Astrocyte (in vitro differentiated cells and primary cell): ENCODE data around the gene RPP40. TPM values are rescaled to one million over a fixed set of nuclear protein-coding genes. Genes with fewer than 3 reads are reported as not detected.

Experiments used
- DNase-seq: peaks from one replicate; pipeline ENCODE4 v3.0.0-alpha.2; 2010; ENCODE audit warnings: low read depth
- FAIRE-seq: peaks from 2 replicates; lab custom pipeline; 2011; peaks lifted over from hg19 to GRCh38; lab: Jason Lieb, UNC
- H2AFZ ChIP-seq: 2 replicates; pipeline ENCODE4 v1.6.0; 2012; ENCODE audit warnings: low read depth, low read length, inconsistent platforms
- H3K27ac ChIP-seq: 2 replicates; pipeline ENCODE4 v1.5.1; 2011; ENCODE audit warnings: low read depth, low read length, inconsistent platforms
- H3K27me3 ChIP-seq: 2 replicates; pipeline ENCODE4 v1.6.0; 2011; ENCODE audit warnings: low read length, inconsistent platforms; ENCODE audit not compliant: insufficient read depth
- H3K36me3 ChIP-seq: 2 replicates; pipeline ENCODE4 v1.5.1; 2011; ENCODE audit warnings: low read length, inconsistent platforms; ENCODE audit not compliant: insufficient read depth
- H3K4me1 ChIP-seq: 2 replicates; pipeline ENCODE4 v1.5.1; 2011; ENCODE audit warnings: low read length, inconsistent platforms; ENCODE audit not compliant: insufficient read depth
- H3K4me2 ChIP-seq: 2 replicates; pipeline ENCODE4 v1.6.0; 2012; ENCODE audit warnings: low read length, inconsistent platforms
- H3K4me3 ChIP-seq: 2 replicates; pipeline ENCODE4 v1.5.1; 2011; ENCODE audit warnings: low read depth, mild to moderate bottlenecking, low read length, inconsistent platforms; ENCODE audit not compliant: insufficient read depth
- H3K79me2 ChIP-seq: 2 replicates; pipeline ENCODE4 v1.6.0; 2012; ENCODE audit warnings: mild to moderate bottlenecking, low read length, inconsistent platforms; ENCODE audit not compliant: insufficient read depth
- H3K9ac ChIP-seq: 2 replicates; pipeline ENCODE4 v1.6.0; 2012; ENCODE audit warnings: mild to moderate bottlenecking, low read length, inconsistent platforms
- H3K9me3 ChIP-seq: 2 replicates; pipeline ENCODE4 v1.5.1; 2012; ENCODE audit warnings: low read depth, mild to moderate bottlenecking, low read length, inconsistent platforms; ENCODE audit not compliant: insufficient read depth
- H4K20me1 ChIP-seq: 2 replicates; pipeline ENCODE4 v1.6.0; 2012; ENCODE audit warnings: low read length, inconsistent platforms; ENCODE audit not compliant: insufficient read depth
- H3K27ac Mint-ChIP-seq: one replicate; pipeline ENCODE4 v1.8.0; 2021; ENCODE audit warnings: mild to moderate bottlenecking, mixed read lengths; ENCODE audit not compliant: unreplicated experiment
- H3K27me3 Mint-ChIP-seq: one replicate; pipeline ENCODE4 v1.8.0; 2021; ENCODE audit warnings: low read depth, mixed read lengths; ENCODE audit not compliant: unreplicated experiment
- H3K36me3 Mint-ChIP-seq: one replicate; pipeline ENCODE4 v1.8.0; 2021; ENCODE audit warnings: low read depth, mixed read lengths; ENCODE audit not compliant: unreplicated experiment
- H3K4me1 Mint-ChIP-seq: one replicate; pipeline ENCODE4 v1.8.0; 2021; ENCODE audit warnings: low read depth, mixed read lengths; ENCODE audit not compliant: unreplicated experiment
- H3K4me3 Mint-ChIP-seq: one replicate; pipeline ENCODE4 v1.8.0; 2021; ENCODE audit warnings: mild to moderate bottlenecking, moderate library complexity, mixed read lengths; ENCODE audit not compliant: unreplicated experiment
- H3K9me3 Mint-ChIP-seq: one replicate; pipeline ENCODE4 v1.8.0; 2021; ENCODE audit warnings: mild to moderate bottlenecking, mixed read lengths; ENCODE audit not compliant: unreplicated experiment
- EZH2 ChIP-seq: IDR thresholded peaks from 2 replicates; pipeline ENCODE4 v1.6.1; 2012; ENCODE audit warnings: mild to moderate bottlenecking, low read length, inconsistent platforms; ENCODE audit not compliant: insufficient read depth
- total RNA-seq: library from RNA; stranded (reverse); gene quantifications from 2 replicates; pipeline ENCODE4 v1.2.1, GENCODE V29; 2021
- TF ChIP-seq, protein P1 (sequence below): IDR thresholded peaks from 2 replicates; pipeline ENCODE4 v1.5.1; 2011; ENCODE audit warnings: low read depth, mild to moderate bottlenecking, inconsistent platforms, low read length, moderate library complexity; ENCODE audit not compliant: insufficient read depth

Gene RPP40
- total RNA-seq, 1 donor from 2014 or later: 16.6 TPM

DNA sequence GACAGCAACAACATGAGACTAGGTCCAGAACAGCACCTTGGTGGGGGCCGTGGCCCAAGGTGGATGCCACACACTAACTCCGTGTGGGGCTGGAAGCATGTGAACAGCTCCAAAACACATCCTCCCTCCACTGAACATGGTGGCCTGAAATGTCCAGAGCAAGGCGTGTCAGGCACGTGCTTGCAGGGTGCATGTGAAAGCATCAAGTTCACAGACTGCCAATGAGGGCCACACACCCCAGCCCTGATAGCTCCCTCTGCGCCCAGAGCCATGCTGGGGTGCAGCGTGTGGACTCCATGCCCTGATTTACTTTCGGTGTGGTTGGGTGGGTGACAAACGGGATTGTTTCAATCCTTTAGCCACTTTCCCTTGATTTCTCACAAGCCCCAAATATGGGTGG is 20.1 kb upstream of the RPP40 start:
- H3K4me1 ChIP-seq: peaks cover 5% of the 10 kb centered on the region
- no peak overlapping the region for H3K4me3 Mint-ChIP-seq
- H3K4me2 ChIP-seq: no peak overlapping the region
- H3K9me3 ChIP-seq: no peaks in the 10 kb centered on the region
- H3K27me3 ChIP-seq: no peaks in the 10 kb centered on the region
- no peak overlapping the region for H2AFZ ChIP-seq
- H3K36me3 Mint-ChIP-seq: peaks cover 5% of the 10 kb centered on the region
- DNase-seq (no peak), FAIRE-seq (no peak)
- no peak overlapping the region for H3K27ac Mint-ChIP-seq
- no peak for TF ChIP-seq EZH2
- TF ChIP-seq, protein P1, sequence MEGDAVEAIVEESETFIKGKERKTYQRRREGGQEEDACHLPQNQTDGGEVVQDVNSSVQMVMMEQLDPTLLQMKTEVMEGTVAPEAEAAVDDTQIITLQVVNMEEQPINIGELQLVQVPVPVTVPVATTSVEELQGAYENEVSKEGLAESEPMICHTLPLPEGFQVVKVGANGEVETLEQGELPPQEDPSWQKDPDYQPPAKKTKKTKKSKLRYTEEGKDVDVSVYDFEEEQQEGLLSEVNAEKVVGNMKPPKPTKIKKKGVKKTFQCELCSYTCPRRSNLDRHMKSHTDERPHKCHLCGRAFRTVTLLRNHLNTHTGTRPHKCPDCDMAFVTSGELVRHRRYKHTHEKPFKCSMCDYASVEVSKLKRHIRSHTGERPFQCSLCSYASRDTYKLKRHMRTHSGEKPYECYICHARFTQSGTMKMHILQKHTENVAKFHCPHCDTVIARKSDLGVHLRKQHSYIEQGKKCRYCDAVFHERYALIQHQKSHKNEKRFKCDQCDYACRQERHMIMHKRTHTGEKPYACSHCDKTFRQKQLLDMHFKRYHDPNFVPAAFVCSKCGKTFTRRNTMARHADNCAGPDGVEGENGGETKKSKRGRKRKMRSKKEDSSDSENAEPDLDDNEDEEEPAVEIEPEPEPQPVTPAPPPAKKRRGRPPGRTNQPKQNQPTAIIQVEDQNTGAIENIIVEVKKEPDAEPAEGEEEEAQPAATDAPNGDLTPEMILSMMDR: no peak
- H4K20me1 ChIP-seq: no peaks in the 10 kb centered on the region
- H3K79me2 ChIP-seq: no peaks in the 10 kb centered on the region
- no peak overlapping the region for H3K27ac ChIP-seq
- no peaks in the 10 kb centered on the region for H3K27me3 Mint-ChIP-seq
- H3K4me3 ChIP-seq: no peak overlapping the region
- no peaks in the 10 kb centered on the region for H3K36me3 ChIP-seq
- H3K4me1 Mint-ChIP-seq: peaks cover 11% of the 10 kb centered on the region
- no peak overlapping the region for H3K9ac ChIP-seq
- no peaks in the 10 kb centered on the region for H3K9me3 Mint-ChIP-seq

DNA sequence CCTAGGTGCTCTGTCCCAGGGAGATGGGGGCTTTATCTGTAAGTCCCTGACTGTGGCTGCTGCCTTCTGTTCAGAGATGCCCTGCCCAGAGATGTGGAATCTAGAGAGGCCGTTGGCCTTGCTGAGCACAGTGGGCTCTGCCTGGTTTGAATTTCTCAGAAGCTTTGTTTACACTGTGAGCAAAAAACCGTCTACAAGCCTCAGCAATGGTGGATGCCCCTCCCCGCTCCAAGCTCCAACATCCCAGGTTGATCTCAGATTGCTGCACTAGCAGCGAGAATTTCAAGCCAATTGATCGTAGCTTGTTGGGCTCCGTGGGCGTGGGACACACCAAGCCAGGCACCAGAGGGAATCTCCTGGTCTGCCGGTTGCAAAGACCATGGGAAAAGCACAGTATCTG is 16.3 kb upstream of the RPP40 start:
- no peaks in the 10 kb centered on the region for H3K79me2 ChIP-seq
- H3K27me3 ChIP-seq: no peaks in the 10 kb centered on the region
- no peak for TF ChIP-seq EZH2
- TF ChIP-seq, protein P1: no peak
- H4K20me1 ChIP-seq: no peaks in the 10 kb centered on the region
- Mint-ChIP-seq H3K4me3 (no peak overlapping the region), H3K4me1 (no peaks in the 10 kb centered on the region), H3K36me3 (peaks cover 6% of the 10 kb centered on the region), H3K9me3 (peaks cover 14% of the 10 kb centered on the region), H3K27me3 (no peaks in the 10 kb centered on the region), H3K27ac (no peak overlapping the region)
- DNase-seq (no peak), FAIRE-seq (no peak)
- no peaks in the 10 kb centered on the region for H3K9me3 ChIP-seq
- no peaks in the 10 kb centered on the region for H3K36me3 ChIP-seq
- no peak overlapping the region for H3K9ac ChIP-seq
- H3K4me3 ChIP-seq: no peak overlapping the region
- H3K4me2 ChIP-seq: no peak overlapping the region
- H2AFZ ChIP-seq: no peak overlapping the region
- H3K4me1 ChIP-seq: no peaks in the 10 kb centered on the region
- no peak overlapping the region for H3K27ac ChIP-seq

DNA sequence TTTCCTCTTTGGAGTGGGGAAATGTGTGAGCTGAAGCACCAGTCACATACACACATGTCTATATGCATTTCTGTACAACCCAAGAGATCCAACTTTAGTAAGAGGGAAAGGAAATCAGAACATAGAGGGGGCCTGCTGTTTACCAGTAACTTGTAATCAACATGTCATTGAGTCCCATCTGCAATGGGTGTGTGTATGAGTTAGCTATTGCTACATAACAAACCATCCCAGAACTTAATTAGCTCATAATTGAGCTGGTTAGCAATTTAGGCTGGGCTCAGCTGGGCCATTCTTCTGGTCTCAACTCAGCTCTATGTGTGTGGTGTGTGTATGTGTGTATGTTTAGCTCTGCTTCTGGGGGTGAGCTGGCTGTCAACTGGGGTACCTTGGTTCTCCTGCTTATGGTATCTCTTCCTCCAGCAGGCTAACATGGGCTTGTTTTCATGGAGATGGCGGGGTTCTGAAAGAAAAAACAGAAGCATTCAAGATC is 10.3 kb upstream of the RPP40 start:
- Mint-ChIP-seq H3K27me3 (no peaks in the 10 kb centered on the region), H3K9me3 (peaks cover 20% of the 10 kb centered on the region), H3K4me1 (no peaks in the 10 kb centered on the region), H3K36me3 (peaks cover 4% of the 10 kb centered on the region), H3K27ac (no peak overlapping the region), H3K4me3 (no peak overlapping the region)
- H3K9me3 ChIP-seq: no peaks in the 10 kb centered on the region
- no peaks in the 10 kb centered on the region for H4K20me1 ChIP-seq
- H3K27ac ChIP-seq: no peak overlapping the region
- no peaks in the 10 kb centered on the region for H3K36me3 ChIP-seq
- H2AFZ ChIP-seq: no peak overlapping the region
- H3K4me2 ChIP-seq: no peak overlapping the region
- H3K4me1 ChIP-seq: no peaks in the 10 kb centered on the region
- DNase-seq: no peak
- H3K9ac ChIP-seq: no peak overlapping the region
- no peaks in the 10 kb centered on the region for H3K79me2 ChIP-seq
- H3K27me3 ChIP-seq: no peaks in the 10 kb centered on the region
- no peak overlapping the region for H3K4me3 ChIP-seq
- no peak for FAIRE-seq
- TF ChIP-seq EZH2: no peak
- TF ChIP-seq, protein P1: no peak
